KOPT-K1 (cell line): ENCODE data around the gene RC3H1.
A peak's percentile ranks its signal among the peaks of the same experiment; 100 is the strongest.

ENCODE experiments used
- H3K27ac ChIP-seq: fragments of 200-600 bp; sonication (generic); 2 replicates; pipeline ENCODE4 v1.5.1; 2016; ENCODE audit warnings: antibody characterized with exemption, mild to moderate bottlenecking, low read depth, low read length; ENCODE audit not compliant: poor library complexity, severe bottlenecking
- H3K36me3 ChIP-seq: fragments of 200-600 bp; sonication (generic); 2 replicates; pipeline ENCODE4 v1.5.1; 2017; ENCODE audit warnings: antibody characterized with exemption, mild to moderate bottlenecking, low read length, moderate library complexity; ENCODE audit not compliant: insufficient read depth
- H3K9me3 ChIP-seq: fragments of 200-600 bp; sonication (generic); 2 replicates; pipeline ENCODE4 v1.5.1; 2017; ENCODE audit warnings: antibody characterized with exemption, low read length, mild to moderate bottlenecking; ENCODE audit not compliant: insufficient read depth, poor library complexity, severe bottlenecking

RC3H1 gene

DNA sequence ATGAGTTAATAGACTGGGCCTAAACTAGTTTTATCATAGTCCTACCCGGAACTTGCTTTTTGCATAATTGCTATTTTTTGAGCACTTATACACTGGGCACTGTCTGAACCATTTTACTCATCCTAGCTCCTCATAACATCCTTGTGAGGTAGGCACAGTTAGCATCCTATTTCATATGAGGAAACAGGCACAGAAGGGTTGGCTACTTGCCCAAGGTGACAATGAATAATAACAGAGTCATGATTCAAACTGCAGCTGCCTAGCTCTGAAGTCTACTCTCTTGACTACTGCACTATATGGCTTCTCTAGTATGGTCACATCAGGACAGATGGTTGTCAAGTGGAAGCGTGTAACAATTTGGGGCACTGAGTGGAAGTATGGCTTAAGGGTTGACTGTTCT is 18.2 kb upstream of the RC3H1 start:
- H3K27ac ChIP-seq, result no peak overlapping the region
- no peaks in the 10 kb centered on the region for H3K9me3 ChIP-seq
- H3K36me3 ChIP-seq, result no peaks in the 10 kb centered on the region

DNA sequence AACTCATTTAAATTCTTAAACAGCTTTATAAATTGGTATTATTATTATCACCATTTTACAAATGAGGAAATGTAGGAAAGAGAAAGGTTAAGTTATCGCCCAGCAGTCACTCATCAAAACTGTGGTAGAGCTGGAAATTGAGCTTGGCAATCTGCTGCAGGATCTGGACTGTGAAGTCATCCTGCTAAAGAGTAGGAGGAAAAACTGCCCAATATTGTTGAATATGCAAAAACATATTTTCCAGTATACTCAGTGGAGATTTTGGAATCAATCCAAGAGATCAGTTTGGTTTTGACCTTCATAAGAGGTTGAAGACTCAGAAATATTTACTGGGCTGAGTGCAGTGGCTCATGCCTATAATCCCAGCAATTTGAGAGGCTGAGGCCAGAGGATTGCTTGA is 16.9 kb upstream of the RC3H1 start:
- Histone ChIP-seq H3K27ac (no peak overlapping the region), H3K9me3 (no peaks in the 10 kb centered on the region), H3K36me3 (no peaks in the 10 kb centered on the region)

DNA sequence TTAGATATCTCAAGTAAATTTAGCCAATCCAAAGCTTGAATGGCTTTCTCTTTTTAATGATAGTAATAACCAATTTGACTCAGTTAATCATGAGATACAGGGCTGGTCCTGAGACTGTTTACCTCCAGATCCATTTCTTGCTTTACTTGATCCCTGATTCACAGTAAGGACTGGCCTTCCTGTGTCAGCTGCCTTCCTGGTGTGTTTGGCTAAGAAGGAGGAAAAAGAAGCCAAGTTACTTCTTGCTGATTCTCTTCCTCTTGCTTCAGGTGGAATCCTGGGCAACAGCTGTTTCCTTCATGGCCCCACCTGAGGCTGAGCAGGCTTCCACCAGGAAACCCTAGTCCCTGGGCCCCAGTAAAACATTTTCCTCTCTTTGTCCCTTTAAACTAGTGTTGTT is 14.6 kb upstream of the RC3H1 start:
- Histone ChIP-seq H3K9me3 (no peaks in the 10 kb centered on the region), H3K27ac (no peak overlapping the region), H3K36me3 (no peaks in the 10 kb centered on the region)

DNA sequence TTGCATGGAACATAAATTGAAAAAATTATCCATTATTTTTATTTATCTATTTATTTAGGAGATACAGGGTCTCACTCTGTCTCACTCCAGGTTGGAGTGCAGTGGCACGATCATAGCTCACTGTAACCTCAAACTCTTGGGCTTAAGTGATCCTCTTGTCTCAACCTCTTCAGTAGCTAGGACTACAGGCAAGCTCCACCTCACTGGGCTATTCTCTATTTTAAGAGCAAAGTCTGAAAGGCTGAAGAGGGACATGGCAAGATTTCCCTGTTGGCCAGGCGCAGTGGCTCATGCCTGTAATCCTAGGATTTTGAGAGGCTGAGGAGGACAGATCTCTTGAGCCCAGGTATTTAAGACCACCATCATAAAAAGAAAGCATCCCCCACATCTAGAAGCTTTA is 14.0 kb upstream of the RC3H1 start:
- no peak overlapping the region for H3K27ac ChIP-seq
- H3K36me3 ChIP-seq, result no peaks in the 10 kb centered on the region
- no peaks in the 10 kb centered on the region for H3K9me3 ChIP-seq

DNA sequence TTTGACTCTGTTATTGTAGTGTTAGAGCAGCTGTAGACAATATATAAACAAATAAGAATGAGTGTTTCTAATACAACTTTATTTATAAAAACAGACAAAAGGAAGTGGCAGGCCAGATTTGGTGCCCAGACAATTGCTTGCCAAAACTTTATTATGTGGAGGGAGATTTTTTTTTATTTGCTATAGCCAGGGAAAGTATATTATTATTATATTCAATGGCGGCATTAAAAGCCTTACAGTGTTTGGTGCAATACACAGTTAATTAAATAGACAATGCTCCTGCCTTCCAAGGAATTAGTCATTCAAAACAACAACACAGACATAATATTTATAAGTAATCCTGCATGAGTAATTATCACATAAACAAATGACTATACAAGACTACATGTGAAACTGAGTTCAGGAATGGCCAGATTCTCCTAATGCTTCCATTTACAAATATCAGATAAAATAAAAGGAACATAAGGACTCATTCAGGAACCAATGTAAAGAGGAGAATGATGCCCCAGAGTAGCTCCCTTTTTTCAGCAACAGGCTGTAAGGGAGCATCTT is 10.6 kb upstream of the RC3H1 start:
- Histone ChIP-seq H3K9me3 (no peaks in the 10 kb centered on the region), H3K36me3 (no peaks in the 10 kb centered on the region), H3K27ac (no peak overlapping the region)

- no peaks in the 10 kb centered on the region for H3K36me3 ChIP-seq
- no peak overlapping the region for H3K27ac ChIP-seq
- H3K9me3 ChIP-seq, result no peaks in the 10 kb centered on the region
These were observed 8.9 kb upstream of the RC3H1 start for GRCh38 chr1:174031099-174031498.

DNA sequence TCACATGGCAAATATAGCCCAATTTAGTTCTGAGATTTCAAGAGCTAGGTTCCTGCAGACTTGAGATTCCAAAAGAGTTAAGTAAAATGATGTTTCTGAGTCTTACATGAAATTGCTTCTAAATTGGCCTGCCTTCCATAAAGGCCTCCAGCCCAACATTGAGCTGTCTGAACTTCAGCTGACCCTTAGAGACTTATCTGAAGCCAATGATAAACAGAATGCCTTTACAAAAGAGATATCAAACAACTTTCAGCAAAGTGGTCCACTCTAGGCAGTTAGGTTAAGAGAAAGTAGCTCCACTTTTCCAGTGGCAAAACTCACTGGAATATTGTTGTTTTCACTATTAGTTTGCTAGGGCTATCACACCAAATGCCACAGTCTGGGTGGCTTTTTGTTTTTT is 6.3 kb upstream of the RC3H1 start:
- Histone ChIP-seq H3K9me3 (no peaks in the 10 kb centered on the region), H3K36me3 (no peaks in the 10 kb centered on the region), H3K27ac (no peak overlapping the region)

GRCh38 chr1:174023440-174023839 is 1.3 kb upstream of the RC3H1 start:
- Histone ChIP-seq H3K36me3 (peaks cover 15% of the 10 kb centered on the region; the same call in 1 of the 2 replicates), H3K27ac (no peak overlapping the region), H3K9me3 (no peaks in the 10 kb centered on the region)

DNA sequence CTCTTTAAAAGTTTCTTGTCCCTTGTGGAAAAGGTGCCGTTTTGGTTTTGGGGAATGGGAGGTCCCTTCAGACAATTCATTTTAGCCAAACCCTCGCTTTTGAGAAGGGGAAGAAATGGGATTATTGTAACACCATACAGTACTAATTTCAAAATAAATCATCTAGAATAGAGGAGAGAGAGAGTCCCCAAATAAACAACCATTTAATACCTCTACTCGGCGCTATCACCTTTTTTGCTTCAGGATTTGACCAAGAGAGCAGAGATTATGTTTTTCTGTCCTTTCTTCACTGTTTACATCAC is 770 bp upstream of the RC3H1 start:
- no peaks in the 10 kb centered on the region for H3K9me3 ChIP-seq
- H3K27ac ChIP-seq, result peak overlapping the region; percentile 80
- peaks cover 15% of the 10 kb centered on the region; the same call in 1 of the 2 replicates for H3K36me3 ChIP-seq

DNA sequence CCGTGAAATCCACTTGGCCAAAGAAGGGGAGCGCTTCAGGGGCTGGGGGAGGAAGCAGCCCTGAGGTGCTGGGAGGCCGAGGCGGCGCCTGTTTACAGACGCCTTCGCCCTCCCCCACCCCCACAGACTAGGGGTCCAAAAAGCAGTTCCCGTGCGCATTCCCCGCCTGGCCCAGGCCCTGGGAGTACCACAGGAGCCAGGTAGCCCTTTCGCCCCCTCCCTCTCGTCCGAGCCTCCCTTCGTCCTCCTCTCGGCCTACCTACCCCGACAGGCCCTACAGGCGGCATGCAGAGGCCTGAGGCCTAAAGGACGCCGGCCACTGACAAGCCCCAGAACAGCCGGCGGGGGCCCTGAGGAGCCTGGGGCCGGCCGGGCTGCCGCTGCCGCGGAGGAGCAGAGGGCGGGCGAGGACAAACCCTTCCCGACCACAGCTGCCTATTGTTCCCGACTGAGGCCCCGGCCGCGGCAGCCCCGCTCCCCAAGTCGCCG is 522 bp downstream of the RC3H1 start:
- Histone ChIP-seq H3K27ac (peak overlapping the region; percentile 80), H3K36me3 (peaks cover 15% of the 10 kb centered on the region; the same call in 1 of the 2 replicates), H3K9me3 (no peaks in the 10 kb centered on the region)

DNA sequence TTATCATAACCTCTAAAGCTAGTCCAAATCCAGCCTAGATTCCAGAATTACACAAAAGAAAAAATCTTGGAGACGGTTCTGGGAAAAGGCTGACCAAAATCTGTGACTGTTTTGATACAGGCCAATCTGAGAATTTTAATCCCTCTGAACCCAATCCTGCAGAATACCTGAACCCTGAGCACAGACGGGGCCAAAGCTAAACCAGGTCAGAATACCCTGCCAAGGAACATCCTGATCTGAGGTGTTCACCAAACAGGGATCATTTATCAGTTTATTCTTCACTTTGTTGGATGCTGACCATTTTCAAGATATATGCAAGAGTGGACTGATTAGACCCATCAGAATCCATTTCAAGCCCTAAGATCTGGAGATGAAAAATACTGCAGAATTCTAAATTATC is 3.6 kb downstream of the RC3H1 start:
- Histone ChIP-seq H3K27ac (no peak overlapping the region), H3K9me3 (no peaks in the 10 kb centered on the region)

DNA sequence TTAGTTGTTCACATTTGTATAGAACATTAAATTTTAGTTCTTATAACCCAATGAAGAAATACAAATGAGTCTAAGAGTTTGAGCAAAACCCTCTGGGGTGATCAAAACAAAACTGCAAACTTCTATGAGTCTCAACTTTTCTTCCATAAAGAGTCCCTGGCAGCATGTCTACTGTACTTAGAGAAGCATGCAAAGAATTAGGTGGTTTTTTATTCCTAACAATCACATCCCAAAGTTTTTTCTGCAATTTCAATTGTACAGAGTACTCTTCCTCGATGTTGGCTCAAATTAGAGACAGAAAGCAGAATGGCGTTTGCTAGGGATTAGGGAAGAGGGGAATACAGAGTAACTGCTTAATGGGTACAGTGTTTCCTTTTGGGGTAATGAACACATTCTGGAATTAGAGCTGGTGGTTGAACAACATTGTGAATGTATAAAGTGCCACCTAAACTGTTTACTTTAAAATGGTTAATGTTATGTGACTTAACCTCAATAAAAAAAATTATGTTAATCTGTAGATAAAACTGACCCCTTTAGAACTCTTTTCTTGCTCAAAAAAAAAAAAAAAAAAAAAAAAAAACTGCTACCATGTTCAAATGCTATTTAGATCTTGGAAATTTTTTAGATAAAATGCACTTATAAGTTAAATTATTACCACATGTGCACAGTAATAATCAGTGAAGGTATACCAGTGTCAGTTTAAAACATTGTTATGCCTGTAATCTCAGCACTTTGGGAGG is 4.8 kb downstream of the RC3H1 start:
- Histone ChIP-seq H3K9me3 (no peaks in the 10 kb centered on the region), H3K36me3 (peaks cover 15% of the 10 kb centered on the region; the same call in 1 of the 2 replicates), H3K27ac (no peak overlapping the region)

More for the DNA sequence above, 3.6 kb downstream of the RC3H1 start:
- peaks cover 15% of the 10 kb centered on the region; the same call in 1 of the 2 replicates for H3K36me3 ChIP-seq

GRCh38 chr1:174013864-174014418 is 8.2 kb downstream of the RC3H1 start:
- H3K9me3 ChIP-seq, result no peaks in the 10 kb centered on the region
- peaks cover 12% of the 10 kb centered on the region for H3K36me3 ChIP-seq
- H3K27ac ChIP-seq, result no peak overlapping the region

DNA sequence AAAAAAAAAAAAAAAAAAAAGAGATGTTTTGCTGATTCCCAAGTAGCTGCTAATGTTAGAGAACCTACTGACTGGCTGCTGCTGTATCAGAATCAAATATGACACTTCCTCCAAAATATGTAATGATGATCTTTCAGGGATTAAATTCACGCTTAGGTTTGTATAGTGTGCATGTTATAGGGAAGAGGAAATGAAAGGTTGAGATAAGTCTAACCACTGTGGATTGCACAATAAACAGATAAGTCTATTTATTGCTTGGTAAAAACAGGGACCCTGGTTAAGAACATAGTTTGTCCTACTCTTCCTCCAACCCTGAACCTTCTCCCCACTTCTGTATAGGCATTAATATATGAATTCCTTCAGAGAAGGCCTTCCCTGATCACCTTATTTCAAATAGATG is 13.2 kb downstream of the RC3H1 start:
- no peaks in the 10 kb centered on the region for H3K9me3 ChIP-seq
- no peak overlapping the region for H3K27ac ChIP-seq
- peaks cover 29% of the 10 kb centered on the region for H3K36me3 ChIP-seq

- Histone ChIP-seq H3K36me3 (peaks cover 29% of the 10 kb centered on the region), H3K27ac (no peak overlapping the region), H3K9me3 (no peaks in the 10 kb centered on the region)
These were observed 13.9 kb downstream of the RC3H1 start for GRCh38 chr1:174008269-174008668.

GRCh38 chr1:174007851-174008250 is 14.3 kb downstream of the RC3H1 start:
- peaks cover 34% of the 10 kb centered on the region for H3K36me3 ChIP-seq
- no peak overlapping the region for H3K27ac ChIP-seq
- no peaks in the 10 kb centered on the region for H3K9me3 ChIP-seq
